HepG2 (cell line): Measurements from ENCODE around the gene BACH2. TPM values are rescaled to one million over a fixed set of nuclear protein-coding genes. Genes with fewer than 3 reads are reported as not detected.

Experiments
- ATAC-seq: fragments of 200-7000 bp; cut with Tn5 transposase; 3 replicates; pipeline ENCODE4 v1.9.1; 2020; ENCODE audit warnings: mild to moderate bottlenecking, moderate library complexity
- BruUV-seq: library from RNA; stranded (reverse); fragments of 400-500 nt; replicated peaks from 2 replicates; lab custom pipeline; 2021; lab: Mats Ljungman, UMichigan
- CTCF ChIA-PET: fragments of 300-600 bp; formaldehyde crosslinking; extraction: SDS; loops from one replicate; lab custom pipeline; 2021; ENCODE audit warnings: low total read pairs, inconsistent platforms, low intra/inter-chr PET ratio; lab: Yijun Ruan, JAX
- POLR2A ChIA-PET: fragments of 350-600 bp; sonication (Branson Sonifier 250); formaldehyde crosslinking; loops from one replicate; lab custom pipeline; 2020; ENCODE audit warnings: antibody characterized with exemption, inconsistent platforms; lab: Yijun Ruan, JAX
- DNase-seq: peaks from one replicate; pipeline ENCODE4 v3.0.0-alpha.2; 2015; ENCODE audit warnings: low spot score
- FAIRE-seq: peaks from 3 replicates; lab custom pipeline; 2011; peaks lifted over from hg19 to GRCh38; lab: Jason Lieb, UNC
- H2AFZ ChIP-seq: one replicate; pipeline ENCODE4 v1.6.1; 2011; ENCODE audit warnings: low read length, inconsistent platforms
- H3K27ac ChIP-seq: fragments of 300-600 bp; 3 replicates; pipeline ENCODE4 v1.8.0; 2011; ENCODE audit warnings: mixed run types, mild to moderate bottlenecking, mixed read lengths, low read length, inconsistent platforms; ENCODE audit not compliant: insufficient read depth; ENCODE audit errors: extremely low read length
- H3K27me3 ChIP-seq, 2 experiments: fragments of 200-600 bp in 1 of 2; 2 replicates in 1 of 2; 3 replicates in 1 of 2; pipeline versions ENCODE4 v1.6.0 to v1.8.0; 2011; ENCODE audit warnings: low read length in 2 of 2, mild to moderate bottlenecking in 2 of 2, moderate library complexity in 2 of 2, inconsistent platforms in 1 of 2; ENCODE audit not compliant: insufficient read depth in 2 of 2, control insufficient read depth in 1 of 2
- H3K36me3 ChIP-seq, 2 experiments: fragments of 200-600 bp in 1 of 2; replicated peaks in 1 of 2; 2 replicates in 1 of 2; 3 replicates in 1 of 2; pipeline versions ENCODE4 v1.5.1 to v1.8.0; 2011; ENCODE audit warnings: low read length in 2 of 2, inconsistent platforms in 1 of 2; ENCODE audit not compliant: insufficient read depth in 2 of 2, control insufficient read depth in 1 of 2
- H3K4me1 ChIP-seq: 2 replicates; pipeline ENCODE4 v1.5.1; 2012; ENCODE audit warnings: low read length, inconsistent platforms; ENCODE audit not compliant: insufficient read depth
- H3K4me2 ChIP-seq: 2 replicates; pipeline ENCODE4 v1.6.0; 2011; ENCODE audit warnings: low read depth, low read length, inconsistent platforms
- H3K4me3 ChIP-seq, 3 experiments: fragments of 200-600 bp in 1 of 3; sonication (generic), shearing (Covaris generic) in 1 of 3; replicated peaks in 1 of 3; 2 replicates each; pipeline ENCODE4 v1.5.1; 2011 to 2016; ENCODE audit warnings: low read length in 3 of 3, inconsistent platforms in 2 of 3, low read depth in 2 of 3, mild to moderate bottlenecking in 2 of 3, control low read depth in 1 of 3, mixed read lengths in 1 of 3; ENCODE audit not compliant: insufficient read depth in 1 of 3
- H3K79me2 ChIP-seq: one replicate; pipeline ENCODE4 v1.6.1; 2011; ENCODE audit warnings: low read length, inconsistent platforms; ENCODE audit not compliant: insufficient read depth
- H3K9ac ChIP-seq: 2 replicates; pipeline ENCODE4 v1.6.0; 2011; ENCODE audit warnings: mild to moderate bottlenecking, low read depth, low read length, inconsistent platforms; ENCODE audit not compliant: insufficient read depth
- H3K9me3 ChIP-seq: 2 replicates; pipeline ENCODE4 v1.5.1; 2012; ENCODE audit warnings: mild to moderate bottlenecking, low read length
- H4K20me1 ChIP-seq: 2 replicates; pipeline ENCODE4 v1.6.0; 2011; ENCODE audit warnings: inconsistent platforms, mild to moderate bottlenecking, low read length, moderate library complexity; ENCODE audit not compliant: insufficient read depth
- GABPB1 ChIP-seq: IDR thresholded peaks from 2 replicates; pipeline ENCODE4 v1.6.1; 2016; ENCODE audit warnings: mild to moderate bottlenecking, missing genetic modification reagents, moderate library complexity, missing compliant biosample characterization
- MAFK ChIP-seq, 2 experiments: IDR thresholded peaks in 1 of 2; conservative IDR thresholded peaks in 1 of 2; 2 replicates each; pipeline ENCODE4 v1.6.1; 2011; ENCODE audit warnings: improper control_type of control experiment in 2 of 2, low read length in 2 of 2
- NR3C1 ChIP-seq: sonication (generic); formaldehyde crosslinking; IDR thresholded peaks from 2 replicates; pipeline ENCODE4 v1.4.0; 2020; ENCODE audit warnings: missing genetic modification reagents
- SAFB2 ChIP-seq: sonication (generic); formaldehyde crosslinking; IDR thresholded peaks from 2 replicates; pipeline ENCODE4 v1.5.1; 2020; ENCODE audit warnings: missing genetic modification reagents, low read depth, mild to moderate bottlenecking, borderline replicate concordance
- SYNCRIP ChIP-seq: fragments of 200-400 bp; formaldehyde crosslinking; IDR thresholded peaks from 2 replicates; pipeline ENCODE4 v1.6.1; 2018; ENCODE audit warnings: mild to moderate bottlenecking, low read depth, low read length; ENCODE audit not compliant: insufficient read depth
- TP53 ChIP-seq: sonication (generic); formaldehyde crosslinking; conservative IDR thresholded peaks from 2 replicates; pipeline ENCODE4 v1.4.0; 2020; ENCODE audit warnings: missing genetic modification reagents
- TSC22D2 ChIP-seq: sonication (generic); formaldehyde crosslinking; IDR thresholded peaks from 2 replicates; pipeline ENCODE4 v1.5.1; 2020; ENCODE audit warnings: missing genetic modification reagents, mild to moderate bottlenecking, borderline replicate concordance
- ZNF335 ChIP-seq: sonication (generic); formaldehyde crosslinking; IDR thresholded peaks from 2 replicates; pipeline ENCODE4 v1.4.0; 2020; ENCODE audit warnings: missing genetic modification reagents
- WGBS: methylation state at CpG from one replicate; pipeline ENCODE4 v1.1.6; 2017; ENCODE audit warnings: low lambda C conversion rate; 5-methylcytosine and 5-hydroxymethylcytosine counted together
- in situ Hi-C: cut with HindIII; loops from 2 replicates; pipeline ENCODE4 v1.10.0; 2017; ENCODE audit warnings: low pct_unique_long_range_greater_than_20kb; ENCODE audit not compliant: extremely low pct_ligation_motif_present
- intact Hi-C: fragments of 100-400 bp; cut with micrococcal nuclease; formaldehyde crosslinking; loops from one replicate; pipeline ENCODE4 v1.10.0; 2022; ENCODE audit not compliant: unreplicated experiment
- polyA plus RNA-seq, 8 experiments: library from polyadenylated mRNA; depleted of rRNA in 3 of 8; stranded (reverse) in 7 of 8; unstranded in 1 of 8; fragments of >200 nt; fragmentation: Illumina TruSeq in 4 of 8; extraction: Trizol in 4 of 8; gene quantifications; 2 replicates each; pipeline versions ENCODE4 v1.2.1 to v1.2.3, GENCODE V29; 2011 to 2016; ENCODE audit warnings: low read depth in 4 of 8, missing spikeins in 1 of 8, mixed read lengths in 1 of 8; ENCODE audit not compliant: insufficient read depth in 1 of 8
- total RNA-seq, 5 experiments: library from RNA; depleted of rRNA; stranded (reverse); fragments of >200 nt; fragmentation: Illumina TruSeq; extraction: Trizol; gene quantifications; 2 replicates each; pipeline ENCODE4 v1.2.3, GENCODE V29; 2016; ENCODE audit warnings: low read depth in 1 of 5
- TF ChIP-seq, protein P1 (sequence below): sonication (generic); formaldehyde crosslinking; IDR thresholded peaks from 2 replicates; pipeline ENCODE4 v1.4.0; 2020; ENCODE audit warnings: low read depth, mild to moderate bottlenecking, missing genetic modification reagents
- TF ChIP-seq, protein P2 (sequence below): sonication (generic); formaldehyde crosslinking; IDR thresholded peaks from 2 replicates; pipeline ENCODE4 v1.4.0; 2020; ENCODE audit warnings: missing genetic modification reagents

Gene BACH2
- total and polyA plus RNA-seq, 2 of the 13 experiments (the other 11 are each of a cell fraction or from before 2014, with no cell fraction given) = 0.01 TPM; not detected in 1

DNA sequence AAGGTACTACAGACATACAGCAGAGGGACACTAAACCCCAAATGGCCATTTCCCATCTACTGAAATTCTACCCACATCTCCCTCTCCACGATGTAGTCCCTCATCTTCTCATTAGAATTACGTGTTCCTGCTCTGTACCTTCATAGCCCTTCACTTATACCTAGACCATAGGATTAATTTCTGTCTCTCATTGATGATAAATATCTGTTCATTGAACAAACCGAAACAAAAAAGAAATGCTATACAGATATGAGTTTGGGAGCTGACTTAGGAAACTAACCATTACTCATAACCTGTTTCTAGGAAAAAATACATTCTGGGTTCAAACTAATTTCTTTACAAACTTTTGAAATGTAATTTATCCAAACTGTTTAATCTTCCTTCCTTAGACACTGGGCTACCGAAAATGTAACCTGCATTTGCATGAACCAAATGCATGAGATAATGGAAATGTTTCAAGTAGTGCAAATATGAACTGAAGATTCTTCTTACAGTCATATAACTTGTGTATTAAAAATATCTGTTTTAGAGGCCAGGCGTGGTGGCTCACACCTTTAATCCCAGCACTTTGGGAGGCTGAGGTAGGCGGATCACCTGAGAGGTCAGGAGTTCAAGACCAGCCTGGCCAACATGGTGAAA lies 317.0 kb downstream of the BACH2 start:
- Histone ChIP-seq H3K4me2 (no peak overlapping the region), H3K4me3 (no peak overlapping the region), H3K36me3 (no peaks in the 10 kb centered on the region), H2AFZ (no peak overlapping the region), H3K4me1 (no peaks in the 10 kb centered on the region), H3K27me3 (peaks cover 0 to 18% of the 10 kb centered on the region in 2 experiments; a peak in 3 of 5 replicates), H3K27ac (no peak overlapping the region), H3K79me2 (no peaks in the 10 kb centered on the region), H3K9ac (no peak overlapping the region), H4K20me1 (no peaks in the 10 kb centered on the region), H3K9me3 (no peaks in the 10 kb centered on the region)
- DNase-seq (no peak), FAIRE-seq (no peak), ATAC-seq (no peak)
- 11% methylated on average over 6 of the region's 6 CpGs for WGBS
- intact Hi-C loops (loop anchor here (10.0 kb wide), 1 partner anchor 195 kb away; no protein-coding TSS in a partner anchor), in situ Hi-C loops (no loop called here)
- no peak for TF ChIP-seq TP53 (CRISPR knock-in tag)
- no peak for TF ChIP-seq TSC22D2 (CRISPR knock-in tag)
- TF ChIP-seq, protein P1, sequence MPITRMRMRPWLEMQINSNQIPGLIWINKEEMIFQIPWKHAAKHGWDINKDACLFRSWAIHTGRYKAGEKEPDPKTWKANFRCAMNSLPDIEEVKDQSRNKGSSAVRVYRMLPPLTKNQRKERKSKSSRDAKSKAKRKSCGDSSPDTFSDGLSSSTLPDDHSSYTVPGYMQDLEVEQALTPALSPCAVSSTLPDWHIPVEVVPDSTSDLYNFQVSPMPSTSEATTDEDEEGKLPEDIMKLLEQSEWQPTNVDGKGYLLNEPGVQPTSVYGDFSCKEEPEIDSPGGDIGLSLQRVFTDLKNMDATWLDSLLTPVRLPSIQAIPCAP = no peak
- TF ChIP-seq SYNCRIP = no peak
- no peak for TF ChIP-seq ZNF335 (CRISPR knock-in tag)
- no peak for TF ChIP-seq GABPB1
- no peak for TF ChIP-seq NR3C1
- TF ChIP-seq SAFB2 (CRISPR knock-in tag) = no peak
- no peak for TF ChIP-seq MAFK (conservative IDR thresholded peaks at IDR 0.05 in 1 of 2, IDR thresholded peaks at IDR 0.05 in 1 of 2; ENCODE audit: low read length in 2 of 2)
- TF ChIP-seq, protein P2, sequence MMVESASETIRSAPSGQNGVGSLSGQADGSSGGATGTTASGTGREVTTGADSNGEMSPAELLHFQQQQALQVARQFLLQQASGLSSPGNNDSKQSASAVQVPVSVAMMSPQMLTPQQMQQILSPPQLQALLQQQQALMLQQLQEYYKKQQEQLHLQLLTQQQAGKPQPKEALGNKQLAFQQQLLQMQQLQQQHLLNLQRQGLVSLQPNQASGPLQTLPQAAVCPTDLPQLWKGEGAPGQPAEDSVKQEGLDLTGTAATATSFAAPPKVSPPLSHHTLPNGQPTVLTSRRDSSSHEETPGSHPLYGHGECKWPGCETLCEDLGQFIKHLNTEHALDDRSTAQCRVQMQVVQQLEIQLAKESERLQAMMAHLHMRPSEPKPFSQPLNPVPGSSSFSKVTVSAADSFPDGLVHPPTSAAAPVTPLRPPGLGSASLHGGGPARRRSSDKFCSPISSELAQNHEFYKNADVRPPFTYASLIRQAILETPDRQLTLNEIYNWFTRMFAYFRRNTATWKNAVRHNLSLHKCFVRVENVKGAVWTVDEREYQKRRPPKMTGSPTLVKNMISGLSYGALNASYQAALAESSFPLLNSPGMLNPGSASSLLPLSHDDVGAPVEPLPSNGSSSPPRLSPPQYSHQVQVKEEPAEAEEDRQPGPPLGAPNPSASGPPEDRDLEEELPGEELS = no peak
- CTCF ChIA-PET = no interaction called here
- no TSS peak for BruUV-seq
- POLR2A ChIA-PET = no interaction called here
